ENCODE measurements around the gene MIER2.

Gene MIER2

GRCh38 chr19:351976-352625 lies 7.5 kb upstream of the MIER2 start:
- peaks cover 2% of the 10 kb centered on the region for H3K27me3 ChIP-seq (ENCODE audit: control insufficient read depth, insufficient read depth, low read length)
- no peaks in the 10 kb centered on the region for H3K4me1 ChIP-seq (ENCODE audit: control insufficient read depth, insufficient read depth, low read length)
- H3K4me3 ChIP-seq (ENCODE audit: low read length): no peak overlapping the region
- no peaks in the 10 kb centered on the region for H3K36me3 ChIP-seq (ENCODE audit: insufficient read depth, low read length)
- H3K9me3 ChIP-seq (replicated peaks; ENCODE audit: low read length): no peaks in the 10 kb centered on the region
- H3K4me2 ChIP-seq (ENCODE audit: low read length): no peak overlapping the region
- no peak overlapping the region for H3K9ac ChIP-seq (ENCODE audit: low read depth, low read length)

DNA sequence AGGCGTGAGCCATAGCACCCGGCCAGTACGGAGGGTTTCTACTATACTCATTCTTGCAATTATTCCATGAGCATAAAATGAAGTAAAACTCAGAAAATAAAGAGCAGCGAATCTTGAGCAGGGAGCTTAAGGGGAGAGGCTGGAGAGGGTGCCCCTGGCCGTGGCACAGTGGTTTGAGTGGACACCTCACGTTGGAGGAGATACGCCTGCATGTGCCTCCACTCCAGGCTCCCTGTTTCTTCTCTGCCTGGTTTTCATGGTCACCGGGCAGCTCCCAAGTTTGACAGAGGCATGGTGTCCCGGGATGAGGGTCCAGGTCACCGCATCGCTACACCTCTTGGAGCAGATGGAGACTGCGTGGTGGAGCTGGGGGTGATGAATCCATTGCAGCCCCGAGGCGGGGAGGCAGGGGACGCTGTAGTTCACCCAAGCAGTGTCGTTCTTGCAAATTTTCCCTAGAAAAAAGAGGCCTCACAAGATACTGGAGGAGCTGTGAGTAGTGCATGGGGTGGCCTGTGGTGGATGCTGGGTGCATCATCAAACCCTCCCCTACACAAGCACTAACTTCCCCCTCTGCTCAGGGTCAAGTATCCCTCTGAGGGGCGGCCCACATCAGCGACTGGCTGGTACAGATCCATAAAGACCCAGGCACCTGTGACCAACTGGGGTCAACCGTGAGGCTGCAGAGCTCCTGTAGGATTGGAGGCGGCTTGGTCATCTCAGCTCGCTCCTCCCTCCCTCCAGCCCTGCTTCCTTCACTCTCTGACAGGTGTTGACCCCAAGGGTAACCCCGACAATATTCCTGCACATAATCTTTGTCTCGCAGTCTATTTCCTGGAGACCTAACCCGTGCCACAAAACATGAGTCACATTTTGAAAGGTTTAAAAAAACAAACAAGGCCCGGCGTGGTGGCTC lies 3.6 kb upstream of the MIER2 start:
- H3K9ac ChIP-seq (ENCODE audit: low read depth, low read length): no peak overlapping the region
- peaks cover 2% of the 10 kb centered on the region for H3K27me3 ChIP-seq (ENCODE audit: control insufficient read depth, insufficient read depth, low read length)
- no peaks in the 10 kb centered on the region for H3K36me3 ChIP-seq (ENCODE audit: insufficient read depth, low read length)
- no peaks in the 10 kb centered on the region for H3K9me3 ChIP-seq (replicated peaks; ENCODE audit: low read length)
- peaks cover 10% of the 10 kb centered on the region for H3K4me1 ChIP-seq (ENCODE audit: control insufficient read depth, insufficient read depth, low read length)
- H3K4me2 ChIP-seq (ENCODE audit: low read length): no peak overlapping the region
- no peak overlapping the region for H3K4me3 ChIP-seq (ENCODE audit: low read length)

DNA sequence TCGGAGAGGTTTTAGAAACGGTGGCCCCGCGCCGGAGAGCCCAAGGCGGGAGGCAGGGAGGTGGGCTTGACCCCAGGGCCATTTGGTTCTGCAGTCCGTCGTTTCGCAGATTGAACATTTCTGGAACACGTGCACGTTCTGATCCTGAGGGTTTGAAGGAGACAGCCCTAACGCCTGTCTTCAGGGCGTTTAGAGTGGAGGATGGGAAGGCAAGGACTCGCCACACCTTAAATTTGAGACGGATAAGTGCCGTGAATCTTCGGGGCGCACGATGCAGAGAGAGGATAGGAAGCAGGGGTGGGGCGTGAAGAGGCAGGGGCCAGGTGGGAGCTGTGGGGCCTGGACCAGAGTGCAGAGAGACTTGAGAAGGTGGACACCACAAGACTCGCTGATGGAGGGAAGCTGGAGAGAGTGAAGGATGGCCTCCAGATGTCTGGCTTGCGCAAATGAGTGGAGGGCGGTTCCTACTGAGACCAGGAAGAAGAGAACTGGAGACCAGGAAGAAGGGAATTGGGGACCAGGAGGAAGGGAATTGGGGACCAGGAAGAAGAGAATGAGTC lies 804 bp upstream of the MIER2 start:
- Histone ChIP-seq H3K9me3 (replicated peaks; ENCODE audit: low read length) (no peaks in the 10 kb centered on the region), H3K4me3 (ENCODE audit: low read length) (no peak overlapping the region), H3K4me1 (ENCODE audit: control insufficient read depth, insufficient read depth, low read length) (peaks cover 38% of the 10 kb centered on the region), H3K4me2 (ENCODE audit: low read length) (peak overlapping the region; percentile 61), H3K36me3 (ENCODE audit: insufficient read depth, low read length) (peaks cover 14% of the 10 kb centered on the region), H3K27me3 (ENCODE audit: control insufficient read depth, insufficient read depth, low read length) (peaks cover 2% of the 10 kb centered on the region), H3K9ac (ENCODE audit: low read depth, low read length) (no peak overlapping the region)

DNA sequence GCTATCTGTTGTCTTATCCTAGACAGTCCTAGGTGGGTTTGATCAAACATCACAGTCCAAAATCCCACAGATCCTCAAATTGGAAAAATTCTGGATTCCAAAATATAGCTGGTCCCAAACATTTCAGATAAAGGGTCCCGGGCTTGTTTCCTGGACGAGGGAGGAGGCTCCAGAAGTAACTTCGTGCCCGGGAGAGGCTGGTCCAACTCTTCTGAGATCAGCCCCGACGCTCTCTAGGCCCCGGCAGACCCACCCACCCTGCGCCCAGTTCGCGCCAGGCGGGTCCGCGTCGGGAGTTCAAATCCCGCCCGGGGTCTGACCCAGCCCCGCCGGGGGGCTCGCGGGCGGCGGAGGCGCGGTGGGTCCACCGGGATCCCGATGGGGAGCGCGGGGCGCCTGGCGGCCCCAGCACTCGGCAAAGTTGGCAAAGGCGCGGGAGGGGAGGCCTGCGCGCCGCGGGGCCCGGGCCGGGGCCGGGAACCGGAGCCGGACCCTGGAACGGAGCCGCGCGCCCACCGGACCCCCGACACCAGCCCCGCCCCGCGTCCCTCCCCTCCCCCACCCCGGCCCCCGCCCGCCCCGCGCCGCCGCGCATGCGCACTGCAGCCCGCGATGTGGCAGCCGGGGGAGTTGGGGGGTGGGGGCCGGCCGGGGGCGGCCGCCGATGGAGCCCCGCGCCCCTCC lies 513 bp downstream of the MIER2 start:
- Histone ChIP-seq H3K9me3 (replicated peaks; ENCODE audit: low read length) (no peaks in the 10 kb centered on the region), H3K36me3 (ENCODE audit: insufficient read depth, low read length) (peaks cover 17% of the 10 kb centered on the region), H3K27me3 (ENCODE audit: control insufficient read depth, insufficient read depth, low read length) (peaks cover 2% of the 10 kb centered on the region), H3K4me3 (ENCODE audit: low read length) (peak overlapping the region; percentile 76), H3K4me2 (ENCODE audit: low read length) (peak overlapping the region; percentile 89), H3K4me1 (ENCODE audit: control insufficient read depth, insufficient read depth, low read length) (peaks cover 38% of the 10 kb centered on the region), H3K9ac (ENCODE audit: low read depth, low read length) (peak overlapping the region; percentile 82)

GRCh38 chr19:343451-343931 lies 1.1 kb downstream of the MIER2 start:
- peaks cover 38% of the 10 kb centered on the region for H3K4me1 ChIP-seq (ENCODE audit: control insufficient read depth, insufficient read depth, low read length)

GRCh38 chr19:342801-343421 lies 1.7 kb downstream of the MIER2 start:
- H3K9ac ChIP-seq (ENCODE audit: low read depth, low read length): peak overlapping the region; percentile 82
- H3K36me3 ChIP-seq (ENCODE audit: insufficient read depth, low read length): peaks cover 17% of the 10 kb centered on the region
- H3K9me3 ChIP-seq (replicated peaks; ENCODE audit: low read length): no peaks in the 10 kb centered on the region
- H3K27me3 ChIP-seq (ENCODE audit: control insufficient read depth, insufficient read depth, low read length): peaks cover under 1% of the 10 kb centered on the region
- H3K4me1 ChIP-seq (ENCODE audit: control insufficient read depth, insufficient read depth, low read length): peaks cover 38% of the 10 kb centered on the region
- H3K4me3 ChIP-seq (ENCODE audit: low read length): peak overlapping the region; percentile 76
- peak overlapping the region; percentile 89 for H3K4me2 ChIP-seq (ENCODE audit: low read length)

More at GRCh38 chr19:343451-343931, 1.1 kb downstream of the MIER2 start:
- H3K27me3 ChIP-seq (ENCODE audit: control insufficient read depth, insufficient read depth, low read length): peaks cover 2% of the 10 kb centered on the region
- no peaks in the 10 kb centered on the region for H3K9me3 ChIP-seq (replicated peaks; ENCODE audit: low read length)
- peak overlapping the region; percentile 89 for H3K4me2 ChIP-seq (ENCODE audit: low read length)
- H3K9ac ChIP-seq (ENCODE audit: low read depth, low read length): peak overlapping the region; percentile 82
- peaks cover 17% of the 10 kb centered on the region for H3K36me3 ChIP-seq (ENCODE audit: insufficient read depth, low read length)
- peak overlapping the region; percentile 76 for H3K4me3 ChIP-seq (ENCODE audit: low read length)

DNA sequence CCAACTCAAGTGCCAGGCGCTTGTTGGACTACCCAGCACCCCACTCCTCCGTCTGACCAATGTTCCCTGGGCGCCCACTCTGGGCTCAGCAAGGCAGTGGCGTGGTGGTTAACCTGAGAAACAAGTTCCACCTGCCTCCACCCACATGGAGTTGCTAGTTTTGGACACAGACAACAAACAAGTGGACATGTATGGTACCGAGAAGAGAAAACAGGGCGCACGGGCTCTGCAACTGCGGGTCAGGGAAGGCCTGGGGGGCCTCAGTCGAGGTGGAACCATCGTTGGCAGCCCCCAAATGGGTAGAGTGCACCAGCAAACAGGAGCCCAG lies 2.5 kb downstream of the MIER2 start:
- H3K9ac ChIP-seq (ENCODE audit: low read depth, low read length): peak overlapping the region; percentile 82
- H3K4me2 ChIP-seq (ENCODE audit: low read length): peak overlapping the region; percentile 89
- H3K9me3 ChIP-seq (replicated peaks; ENCODE audit: low read length): no peaks in the 10 kb centered on the region
- peak overlapping the region; percentile 76 for H3K4me3 ChIP-seq (ENCODE audit: low read length)
- peaks cover 17% of the 10 kb centered on the region for H3K36me3 ChIP-seq (ENCODE audit: insufficient read depth, low read length)
- peaks cover 38% of the 10 kb centered on the region for H3K4me1 ChIP-seq (ENCODE audit: control insufficient read depth, insufficient read depth, low read length)
- H3K27me3 ChIP-seq (ENCODE audit: control insufficient read depth, insufficient read depth, low read length): no peaks in the 10 kb centered on the region

- Histone ChIP-seq H3K4me3 (ENCODE audit: low read length) (peak overlapping the region; percentile 76), H3K9me3 (replicated peaks; ENCODE audit: low read length) (no peaks in the 10 kb centered on the region), H3K36me3 (ENCODE audit: insufficient read depth, low read length) (peaks cover 17% of the 10 kb centered on the region), H3K27me3 (ENCODE audit: control insufficient read depth, insufficient read depth, low read length) (no peaks in the 10 kb centered on the region), H3K4me1 (ENCODE audit: control insufficient read depth, insufficient read depth, low read length) (peaks cover 38% of the 10 kb centered on the region), H3K4me2 (ENCODE audit: low read length) (peak overlapping the region; percentile 89), H3K9ac (ENCODE audit: low read depth, low read length) (no peak overlapping the region)
These were observed 3.0 kb downstream of the MIER2 start for GRCh38 chr19:341386-342127.

GRCh38 chr19:340620-341385 lies 3.8 kb downstream of the MIER2 start:
- H3K4me2 ChIP-seq (ENCODE audit: low read length): peak overlapping the region; percentile 89
- H3K27me3 ChIP-seq (ENCODE audit: control insufficient read depth, insufficient read depth, low read length): no peaks in the 10 kb centered on the region
- peak overlapping the region; percentile 37 for H3K4me3 ChIP-seq (ENCODE audit: low read length)
- peaks cover 17% of the 10 kb centered on the region for H3K36me3 ChIP-seq (ENCODE audit: insufficient read depth, low read length)
- H3K4me1 ChIP-seq (ENCODE audit: control insufficient read depth, insufficient read depth, low read length): peaks cover 38% of the 10 kb centered on the region
- no peaks in the 10 kb centered on the region for H3K9me3 ChIP-seq (replicated peaks; ENCODE audit: low read length)
- no peak overlapping the region for H3K9ac ChIP-seq (ENCODE audit: low read depth, low read length)
